EH (cell line): ENCODE data around the gene ELF2.
"Not testable (repeated sequence)": the region's sequence is repeated elsewhere in the genome, so short reads cannot be mapped to it uniquely, and the experiment has no call there.

Experiments used
- DNase-seq: peaks from one replicate; pipeline ENCODE4 v3.0.0-alpha.2; 2015; ENCODE audit warnings: low read depth

ELF2 gene

GRCh38 chr4:139020384-139020783, 156.6 kb downstream of the ELF2 start:
- no peak for DNase-seq

DNA sequence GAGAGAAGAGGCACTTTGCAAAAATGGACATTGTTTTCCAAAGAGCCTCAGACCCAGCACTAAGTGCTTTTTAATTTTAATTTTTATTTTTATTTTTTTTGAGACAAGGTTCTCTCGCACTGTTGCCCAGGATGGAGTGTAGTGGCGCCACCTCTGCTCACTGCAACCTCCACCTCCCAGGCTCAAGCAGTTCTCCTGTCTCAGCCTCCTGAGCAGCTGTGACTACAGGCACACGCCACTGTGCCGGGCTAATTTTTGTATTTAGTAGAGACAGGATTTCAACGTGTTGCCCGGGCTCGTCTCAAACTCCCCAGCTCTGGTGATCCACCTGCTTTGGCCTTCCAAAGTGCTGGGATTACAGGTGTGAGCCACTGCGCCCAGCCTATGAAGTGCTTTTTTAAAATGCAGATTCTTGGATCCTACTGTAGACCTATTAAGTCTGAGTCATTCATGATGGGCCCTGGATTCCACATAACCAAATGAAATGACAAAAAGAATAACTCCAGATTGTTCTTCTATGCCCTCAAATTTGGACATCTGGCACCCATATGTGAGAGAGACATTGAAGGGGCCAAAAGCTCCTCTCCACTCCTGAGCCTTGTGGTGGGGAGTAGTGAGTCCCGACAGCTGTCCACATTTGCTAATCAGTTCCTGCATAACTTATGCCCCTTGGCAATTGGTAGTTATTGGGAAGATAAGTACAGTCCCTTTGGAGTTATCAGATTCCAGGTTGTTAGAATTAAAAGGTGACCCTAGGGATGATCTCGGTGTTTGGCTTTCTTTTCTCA, 157.9 kb downstream of the ELF2 start:
- peak; percentile 85 for DNase-seq

DNA sequence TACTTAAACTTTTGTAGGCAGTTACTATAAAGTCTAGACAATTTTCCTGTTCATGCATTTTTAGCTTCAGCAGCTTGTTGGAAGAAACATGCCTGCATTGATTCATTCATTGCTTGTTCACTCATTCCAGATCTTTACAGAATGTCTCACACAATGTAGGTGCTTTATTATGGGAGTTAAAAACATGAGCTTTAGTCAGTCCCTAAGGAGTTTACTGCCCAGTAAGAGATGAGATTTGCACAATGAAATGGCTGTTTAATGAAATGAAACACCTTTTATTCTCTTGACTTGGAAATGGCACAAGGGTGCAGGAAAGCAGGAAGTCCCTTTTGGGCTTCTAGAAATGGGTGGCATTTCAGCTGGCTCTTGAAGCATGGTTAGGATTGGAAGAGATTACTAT, 158.5 kb downstream of the ELF2 start:
- DNase-seq = peak; percentile 28

- DNase-seq = peak; percentile 54
Observed at GRCh38 chr4:139017861-139018260, 159.2 kb downstream of the ELF2 start.

DNA sequence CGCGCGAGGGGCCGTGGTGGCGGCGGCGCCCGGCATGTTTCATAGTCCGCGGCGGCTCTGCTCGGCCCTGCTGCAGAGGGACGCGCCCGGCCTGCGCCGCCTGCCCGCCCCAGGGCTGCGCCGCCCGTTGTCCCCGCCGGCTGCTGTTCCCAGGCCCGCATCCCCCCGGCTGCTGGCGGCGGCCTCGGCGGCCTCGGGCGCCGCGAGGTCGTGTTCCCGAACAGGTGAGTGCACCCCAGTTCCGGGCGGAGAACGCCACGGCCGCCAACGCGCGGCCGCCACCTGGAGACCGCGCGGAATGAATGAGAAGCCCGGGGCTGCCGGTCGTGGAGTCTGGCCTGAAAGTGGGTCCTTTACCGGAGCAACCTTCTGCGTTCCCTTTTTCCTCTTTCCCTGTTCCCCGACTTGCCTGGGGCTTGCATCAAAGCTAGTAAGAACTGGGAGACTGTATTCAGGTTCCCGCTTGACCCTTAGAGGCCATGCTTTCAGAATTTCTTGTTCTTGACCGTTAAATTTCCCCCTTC, 161.0 kb downstream of the ELF2 start:
- peak; percentile 42 for DNase-seq

GRCh38 chr4:139015269-139015947, 161.6 kb downstream of the ELF2 start, which contains the start of gene NOCT:
NOCT (plus strand) TSS chr4:139015781; CDS start chr4:139015982, 201 bp downstream.
- DNase-seq = peak; percentile 91

- peak; percentile 96 for DNase-seq
Observed at GRCh38 chr4:139014371-139015268, 162.4 kb downstream of the ELF2 start.

DNA sequence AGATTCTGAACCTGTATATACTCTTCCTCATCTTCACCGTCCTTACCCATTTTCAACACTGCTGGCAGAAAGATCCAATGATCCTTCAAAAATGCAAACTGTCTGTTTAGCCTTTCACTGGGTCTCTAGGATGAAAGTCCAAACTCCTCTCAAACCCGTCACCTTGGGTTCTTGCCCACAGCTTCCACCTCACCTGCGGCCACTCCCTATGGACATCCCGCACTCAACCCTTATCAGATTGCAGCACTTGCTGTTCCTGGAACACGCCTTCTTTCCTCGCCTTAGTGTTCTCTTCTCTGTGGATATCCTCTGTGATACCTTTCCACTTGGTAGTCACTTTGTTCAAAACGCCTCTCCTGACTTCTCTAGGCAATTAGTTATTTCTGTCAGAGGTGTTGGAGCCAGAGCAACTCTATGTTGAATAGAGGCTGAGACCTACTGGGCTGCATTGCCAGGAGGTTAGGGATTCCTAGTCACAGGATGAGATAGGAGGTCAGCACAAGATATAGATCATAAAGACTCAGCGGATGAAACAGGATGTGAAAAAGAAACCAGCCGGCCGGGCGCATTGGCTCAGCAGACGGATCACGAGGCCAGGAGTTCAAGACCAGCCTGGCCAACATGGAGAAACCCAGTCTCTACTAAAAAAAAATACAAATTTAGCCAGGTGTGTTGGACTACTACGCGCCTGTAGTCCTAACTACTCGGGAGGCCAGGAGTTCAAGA, 165.6 kb downstream of the ELF2 start:
- DNase-seq = no peak

DNA sequence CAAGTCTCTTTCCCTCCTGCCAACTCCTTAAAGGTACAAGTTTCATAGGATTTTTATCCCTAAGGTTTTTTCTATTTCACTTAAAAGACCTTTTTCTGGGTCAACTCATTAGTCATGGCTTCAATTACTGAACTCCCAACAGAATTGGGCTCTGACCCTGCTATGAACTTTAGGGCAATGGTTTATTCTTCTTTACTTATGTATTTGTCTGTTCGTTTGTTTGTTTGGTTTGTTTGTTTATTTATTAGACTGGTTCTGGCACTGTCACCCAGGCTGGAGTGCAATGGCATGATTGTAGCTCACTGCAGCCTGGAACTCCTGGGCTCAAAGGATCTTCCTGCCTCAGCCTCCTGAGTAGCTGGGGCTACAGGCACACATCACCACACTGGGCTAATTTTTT, 167.3 kb downstream of the ELF2 start:
- no peak for DNase-seq

DNA sequence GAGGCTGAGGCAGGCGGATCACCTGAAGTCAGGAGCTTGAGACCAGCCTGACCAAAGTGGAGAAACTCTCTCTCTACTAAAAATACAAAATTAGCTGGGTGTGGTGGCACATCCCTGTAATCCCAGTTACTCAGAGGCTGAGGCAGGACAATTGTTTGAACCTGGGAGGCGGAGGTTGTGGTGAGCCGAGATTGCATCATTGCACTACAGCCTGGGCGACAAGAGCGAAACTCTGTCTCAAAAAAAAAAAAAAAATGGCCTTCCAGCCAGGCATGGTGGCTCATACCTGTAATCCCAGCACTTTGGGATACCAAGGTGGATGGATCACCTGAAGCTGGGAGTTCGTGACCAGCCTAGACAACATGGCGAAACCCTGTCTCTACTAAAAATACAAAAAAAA, 168.7 kb downstream of the ELF2 start:
- not testable (repeated sequence) for DNase-seq

DNA sequence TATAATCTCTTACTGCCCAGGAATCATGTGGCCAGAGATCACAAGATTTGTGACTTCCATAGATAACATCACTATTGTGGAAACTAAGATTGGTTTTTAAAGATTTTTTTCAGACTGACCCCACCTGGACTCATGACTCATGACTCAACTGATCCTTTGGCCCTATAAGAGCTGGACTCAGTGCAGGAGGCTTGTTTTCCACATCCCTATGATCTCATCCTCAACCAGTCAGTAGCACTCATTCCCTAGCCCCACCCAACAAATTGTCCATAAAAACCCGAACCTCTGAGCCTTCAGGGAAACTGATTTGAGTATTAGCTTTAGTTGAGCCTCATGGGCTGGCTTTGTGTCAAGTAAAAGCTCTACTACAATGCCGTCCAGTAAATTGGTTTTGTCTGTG, 169.4 kb downstream of the ELF2 start:
- no peak for DNase-seq
